Measurements from ENCODE around the gene HSPB7.

HSPB7 gene

DNA sequence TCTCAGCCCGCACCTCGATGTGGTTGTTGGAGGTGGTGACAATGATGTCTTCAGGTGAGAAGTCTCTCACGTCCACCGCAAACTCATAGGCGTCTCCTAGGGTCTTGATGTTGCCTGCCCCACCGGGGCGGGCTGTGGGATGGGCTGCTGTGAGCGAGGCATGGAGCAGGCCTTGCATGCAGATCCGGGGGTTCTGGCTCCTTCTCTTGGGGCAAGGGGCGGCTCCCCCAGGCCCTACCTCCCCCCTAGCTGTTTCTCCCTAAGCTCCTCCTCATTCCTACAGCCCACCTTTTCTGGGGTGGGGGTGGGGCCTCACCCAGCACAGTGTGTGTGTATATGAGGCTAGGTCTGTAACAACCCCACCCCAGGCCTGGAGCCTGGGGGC lies 775 bp downstream of the HSPB7 start:
- no peak for TF ChIP-seq CTCF (IDR thresholded peaks at IDR 0.05; ENCODE audit: low read depth, low read length)
- no peak for DNase-seq (ENCODE audit: extremely low read depth, low read depth)

- no peak for DNase-seq (ENCODE audit: extremely low read depth, low read depth)
These were observed 1.6 kb downstream of the HSPB7 start for GRCh38 chr1:16015960-16016901.

DNA sequence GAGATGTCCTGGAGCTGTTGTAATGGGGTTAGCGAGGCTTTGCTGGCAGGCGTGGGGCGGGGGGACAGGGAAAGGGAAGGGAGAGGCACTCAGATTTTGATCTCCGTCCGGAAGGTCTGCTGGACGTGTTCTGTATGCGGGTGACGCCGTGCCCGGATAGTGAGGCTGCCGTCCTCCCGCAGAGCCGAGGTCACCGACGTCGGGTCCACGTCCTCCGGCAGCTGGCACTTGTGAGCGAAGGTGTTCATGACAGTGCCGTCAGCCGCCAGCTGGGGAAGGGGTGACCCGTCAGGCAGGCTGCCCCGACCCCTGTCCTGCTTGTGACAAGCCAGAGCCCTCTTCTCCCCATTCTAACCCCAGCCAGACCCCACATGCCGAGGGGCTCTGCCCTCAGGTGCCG lies 2.4 kb downstream of the HSPB7 start:
- no peak for DNase-seq (ENCODE audit: extremely low read depth, low read depth)
- no peak for TF ChIP-seq CTCF (IDR thresholded peaks at IDR 0.05; ENCODE audit: low read depth, low read length)

More at GRCh38 chr1:16015960-16016901, 1.6 kb downstream of the HSPB7 start:
- no peak for TF ChIP-seq CTCF (IDR thresholded peaks at IDR 0.05; ENCODE audit: low read depth, low read length)

DNA sequence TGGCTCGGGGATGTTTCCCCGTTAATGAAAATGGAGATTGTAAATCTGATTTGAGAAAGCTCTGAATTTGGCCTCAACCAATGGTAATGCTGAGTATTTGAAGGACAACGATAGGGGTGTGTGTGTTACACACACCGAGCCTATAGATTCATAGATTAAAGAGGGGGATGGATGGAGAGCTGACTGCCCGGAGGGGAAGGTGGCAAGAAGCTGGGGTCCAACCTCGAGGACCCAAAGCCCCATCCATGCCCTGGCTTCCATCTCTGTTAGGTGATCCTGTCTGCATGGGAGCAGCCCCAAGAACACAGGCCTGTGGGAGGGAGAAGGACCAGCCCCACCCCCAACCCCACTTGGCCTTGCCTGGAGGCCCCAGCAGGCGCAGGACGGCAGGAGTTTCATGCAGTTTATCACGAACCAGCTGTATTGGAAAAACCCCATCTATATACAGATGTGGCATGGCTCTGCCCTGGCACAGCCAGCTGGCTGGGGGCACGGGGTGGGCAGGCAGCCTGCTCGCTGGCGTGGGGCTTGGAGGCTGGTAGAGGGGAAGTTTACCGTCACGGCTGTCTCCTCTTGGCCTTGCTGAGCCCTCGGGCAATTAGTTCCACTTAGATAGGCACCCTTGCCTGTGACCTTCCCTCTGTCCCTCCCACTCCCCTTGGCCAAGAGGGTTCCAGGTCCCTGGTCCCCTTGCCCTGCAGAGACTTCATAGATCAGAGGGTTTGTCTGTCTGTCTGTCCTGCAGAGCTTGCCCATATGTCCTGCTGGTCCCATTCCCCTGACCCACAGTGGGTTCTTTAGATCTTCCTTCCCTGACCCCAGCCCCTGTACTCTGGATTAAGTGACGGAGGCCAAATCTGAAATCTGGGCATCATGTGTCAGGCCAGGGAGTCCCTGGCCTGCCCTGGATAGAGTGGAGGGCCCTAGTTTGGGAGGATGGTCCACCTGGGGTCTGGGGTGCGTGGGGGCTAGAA lies 3.0 kb downstream of the HSPB7 start:
- no peak for TF ChIP-seq CTCF (IDR thresholded peaks at IDR 0.05; ENCODE audit: low read depth, low read length)
- no peak for DNase-seq (ENCODE audit: extremely low read depth, low read depth)

- DNase-seq (ENCODE audit: extremely low read depth, low read depth): no peak
- TF ChIP-seq CTCF (IDR thresholded peaks at IDR 0.05; ENCODE audit: low read depth, low read length): no peak
These were observed 4.0 kb downstream of the HSPB7 start for GRCh38 chr1:16013908-16014258.

- no peak for TF ChIP-seq CTCF (IDR thresholded peaks at IDR 0.05; ENCODE audit: low read depth, low read length)
- DNase-seq (ENCODE audit: extremely low read depth, low read depth): no peak
These were observed 4.5 kb downstream of the HSPB7 start for GRCh38 chr1:16013220-16013907.

Data from AG09319 (cell line).